Neural cell (in vitro differentiated cells): ENCODE data around the gene SEPTIN5. TPM values are rescaled to one million over a fixed set of nuclear protein-coding genes. Genes with fewer than 3 reads are reported as not detected.

Experiments used
- H2AFZ ChIP-seq: fragments of 200-600, 300-800 bp; sonication (generic), shearing (Covaris generic); 2 replicates; pipeline ENCODE4 v1.6.0; 2014; ENCODE audit warnings: low read depth, mild to moderate bottlenecking, antibody characterized with exemption, low read length, moderate library complexity
- H3F3A ChIP-seq: fragments of 200-600 bp; shearing (Covaris generic); 2 replicates; pipeline ENCODE4 v1.6.1; 2016; ENCODE audit warnings: mild to moderate bottlenecking, moderate library complexity, mixed read lengths, antibody characterized with exemption, low read length; ENCODE audit not compliant: insufficient read depth, poor library complexity, severe bottlenecking
- H3K27ac ChIP-seq: fragments of 200-600, 300-800 bp; sonication (generic), shearing (Covaris generic); 2 replicates; pipeline ENCODE4 v1.5.1; 2014; ENCODE audit warnings: mild to moderate bottlenecking, low read length, moderate library complexity
- H3K27me3 ChIP-seq: fragments of 300-800, 200-600 bp; sonication (generic), shearing (Covaris generic); 2 replicates; pipeline ENCODE4 v1.6.0; 2014; ENCODE audit warnings: mild to moderate bottlenecking, low read depth, low read length, moderate library complexity; ENCODE audit not compliant: insufficient read depth
- H3K36me3 ChIP-seq: fragments of 300-800, 200-600 bp; sonication (generic), shearing (Covaris generic); 2 replicates; pipeline ENCODE4 v1.5.1; 2014; ENCODE audit warnings: mild to moderate bottlenecking, antibody characterized with exemption, low read length, moderate library complexity; ENCODE audit not compliant: insufficient read depth
- H3K4me2 ChIP-seq: fragments of 300-800, 200-600 bp; sonication (generic), shearing (Covaris generic); 2 replicates; pipeline ENCODE4 v1.6.0; 2014; ENCODE audit warnings: mild to moderate bottlenecking, low read length
- H3K4me3 ChIP-seq: fragments of 300-800, 200-600 bp; sonication (generic), shearing (Covaris generic); 2 replicates; pipeline ENCODE4 v1.5.1; 2014; ENCODE audit warnings: mild to moderate bottlenecking, low read length, moderate library complexity
- H3K79me2 ChIP-seq: fragments of 200-600 bp; shearing (Covaris generic); replicated peaks from 2 replicates; pipeline ENCODE4 v1.6.0; 2014; ENCODE audit warnings: mild to moderate bottlenecking, low read length, moderate library complexity; ENCODE audit not compliant: insufficient read depth
- H3K9ac ChIP-seq: fragments of 300-800, 200-600 bp; sonication (generic), shearing (Covaris generic); 2 replicates; pipeline ENCODE4 v1.6.1; 2016; ENCODE audit warnings: mild to moderate bottlenecking, low read length, mixed read lengths
- H3K9me2 ChIP-seq: fragments of 200-600 bp; shearing (Covaris generic); 2 replicates; pipeline ENCODE4 v1.6.1; 2016; ENCODE audit warnings: mild to moderate bottlenecking, low read length, mixed read lengths; ENCODE audit not compliant: insufficient read depth
- H3K9me3 ChIP-seq: fragments of 200-600, 300-800 bp; sonication (generic), shearing (Covaris generic); 2 replicates; pipeline ENCODE4 v1.6.1; 2016; ENCODE audit warnings: mild to moderate bottlenecking, mixed run types, low read length, moderate library complexity, mixed read lengths
- H4K20me1 ChIP-seq: fragments of 200-600 bp; shearing (Covaris generic); 2 replicates; pipeline ENCODE4 v1.6.1; 2016; ENCODE audit warnings: mild to moderate bottlenecking, mixed run types; ENCODE audit not compliant: insufficient read depth
- EP300 ChIP-seq: fragments of 450-650 bp; conservative IDR thresholded peaks from 2 replicates; pipeline ENCODE4 v1.6.1; 2014; ENCODE audit warnings: antibody characterized with exemption, mild to moderate bottlenecking, moderate library complexity; ENCODE audit not compliant: poor library complexity, severe bottlenecking
- EZH2 ChIP-seq: fragments of 200-600, 300-800 bp; shearing (Covaris generic), sonication (generic); IDR thresholded peaks from 2 replicates; pipeline ENCODE4 v1.6.1; 2014; ENCODE audit warnings: antibody characterized with exemption, low read length, borderline replicate concordance, mild to moderate bottlenecking; ENCODE audit not compliant: insufficient read depth, poor library complexity, severe bottlenecking
- MXI1 ChIP-seq: fragments of 450-650 bp; conservative IDR thresholded peaks from 2 replicates; pipeline ENCODE4 v1.6.1; 2014; ENCODE audit warnings: antibody characterized with exemption, mild to moderate bottlenecking; ENCODE audit not compliant: poor library complexity, severe bottlenecking
- POLR2AphosphoS5 ChIP-seq: IDR thresholded peaks from 2 replicates; pipeline ENCODE4 v1.6.1; 2012
- RAD21 ChIP-seq: fragments of 450-650 bp; conservative IDR thresholded peaks from 2 replicates; pipeline ENCODE4 v1.6.1; 2014; ENCODE audit warnings: antibody characterized with exemption, mild to moderate bottlenecking, moderate library complexity
- REST ChIP-seq: IDR thresholded peaks from 2 replicates; pipeline ENCODE4 v1.6.1; 2012; ENCODE audit warnings: borderline replicate concordance
- SMC3 ChIP-seq: fragments of 450-650 bp; conservative IDR thresholded peaks from 2 replicates; pipeline ENCODE4 v1.6.1; 2014; ENCODE audit warnings: antibody characterized with exemption, mild to moderate bottlenecking, moderate library complexity; ENCODE audit not compliant: poor library complexity
- TAF1 ChIP-seq: IDR thresholded peaks from 2 replicates; pipeline ENCODE4 v1.6.1; 2012; ENCODE audit warnings: low read depth
- polyA plus RNA-seq: library from polyadenylated mRNA; depleted of rRNA; stranded (reverse); fragments of >200 nt; gene quantifications from 2 replicates; pipeline ENCODE4 v1.2.3, GENCODE V29; 2014
- TF ChIP-seq, protein P1 (sequence below): fragments of 450-650 bp; IDR thresholded peaks from 2 replicates; pipeline ENCODE4 v1.5.1; 2014; ENCODE audit warnings: antibody characterized with exemption, mild to moderate bottlenecking, moderate library complexity; ENCODE audit not compliant: poor library complexity, severe bottlenecking

Gene SEPTIN5
- polyA plus RNA-seq, 1 donor from 2014 or later: 166 TPM

- Histone ChIP-seq H3K9ac (no peak overlapping the region), H3K9me2 (no peaks in the 10 kb centered on the region), H3K79me2 (no peaks in the 10 kb centered on the region), H3K4me2 (no peak overlapping the region), H3K27ac (no peak overlapping the region), H2AFZ (no peak overlapping the region), H3K27me3 (no peaks in the 10 kb centered on the region), H4K20me1 (no peaks in the 10 kb centered on the region), H3K36me3 (no peaks in the 10 kb centered on the region), H3K4me3 (no peak overlapping the region), H3F3A (no peaks in the 10 kb centered on the region), H3K9me3 (no peaks in the 10 kb centered on the region)
- TF ChIP-seq EZH2 (no peak), MXI1 (no peak), TAF1 (no peak), RAD21 (no peak), EP300 (no peak), POLR2AphosphoS5 (no peak), SMC3 (no peak), REST (no peak)
- TF ChIP-seq, protein P1, sequence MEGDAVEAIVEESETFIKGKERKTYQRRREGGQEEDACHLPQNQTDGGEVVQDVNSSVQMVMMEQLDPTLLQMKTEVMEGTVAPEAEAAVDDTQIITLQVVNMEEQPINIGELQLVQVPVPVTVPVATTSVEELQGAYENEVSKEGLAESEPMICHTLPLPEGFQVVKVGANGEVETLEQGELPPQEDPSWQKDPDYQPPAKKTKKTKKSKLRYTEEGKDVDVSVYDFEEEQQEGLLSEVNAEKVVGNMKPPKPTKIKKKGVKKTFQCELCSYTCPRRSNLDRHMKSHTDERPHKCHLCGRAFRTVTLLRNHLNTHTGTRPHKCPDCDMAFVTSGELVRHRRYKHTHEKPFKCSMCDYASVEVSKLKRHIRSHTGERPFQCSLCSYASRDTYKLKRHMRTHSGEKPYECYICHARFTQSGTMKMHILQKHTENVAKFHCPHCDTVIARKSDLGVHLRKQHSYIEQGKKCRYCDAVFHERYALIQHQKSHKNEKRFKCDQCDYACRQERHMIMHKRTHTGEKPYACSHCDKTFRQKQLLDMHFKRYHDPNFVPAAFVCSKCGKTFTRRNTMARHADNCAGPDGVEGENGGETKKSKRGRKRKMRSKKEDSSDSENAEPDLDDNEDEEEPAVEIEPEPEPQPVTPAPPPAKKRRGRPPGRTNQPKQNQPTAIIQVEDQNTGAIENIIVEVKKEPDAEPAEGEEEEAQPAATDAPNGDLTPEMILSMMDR: no peak
Observed at GRCh38 chr22:19708321-19709011, 5.8 kb upstream of the SEPTIN5 start.

- no peaks in the 10 kb centered on the region for H3K36me3 ChIP-seq
- no peak overlapping the region for H2AFZ ChIP-seq
- TF ChIP-seq REST (no peak), TAF1 (no peak), MXI1 (no peak), RAD21 (no peak), EP300 (no peak), SMC3 (no peak), EZH2 (no peak), POLR2AphosphoS5 (no peak)
- TF ChIP-seq, protein P1: no peak
- no peak overlapping the region for H3K9ac ChIP-seq
- no peaks in the 10 kb centered on the region for H3K9me3 ChIP-seq
- no peaks in the 10 kb centered on the region for H4K20me1 ChIP-seq
- H3K27me3 ChIP-seq: no peaks in the 10 kb centered on the region
- H3K79me2 ChIP-seq: no peaks in the 10 kb centered on the region
- H3K4me2 ChIP-seq: no peak overlapping the region
- H3K4me3 ChIP-seq: no peak overlapping the region
- H3F3A ChIP-seq: no peaks in the 10 kb centered on the region
- H3K9me2 ChIP-seq: no peaks in the 10 kb centered on the region
- no peak overlapping the region for H3K27ac ChIP-seq
Observed at GRCh38 chr22:19709063-19709769, 5.1 kb upstream of the SEPTIN5 start.
